Fibroblast of lung (primary cell): Measurements from ENCODE around the gene BOLA1.

Experiments used
- EZH2 ChIP-seq: IDR thresholded peaks from 2 replicates; pipeline ENCODE4 v1.5.1; 2012; ENCODE audit warnings: low read length, control low read depth, mild to moderate bottlenecking; ENCODE audit errors: missing control alignments
- TF ChIP-seq, protein P1 (sequence below), 2 donors: IDR thresholded peaks in 1 of 2; conservative IDR thresholded peaks in 1 of 2; 1 replicate in 1 of 2; 2 replicates in 1 of 2; pipeline ENCODE4 v1.5.1; 2011 to 2012; ENCODE audit warnings: low read length in 2 of 2, control low read depth in 1 of 2, inconsistent platforms in 1 of 2, low read depth in 1 of 2, mild to moderate bottlenecking in 1 of 2

- TF ChIP-seq, protein P1, sequence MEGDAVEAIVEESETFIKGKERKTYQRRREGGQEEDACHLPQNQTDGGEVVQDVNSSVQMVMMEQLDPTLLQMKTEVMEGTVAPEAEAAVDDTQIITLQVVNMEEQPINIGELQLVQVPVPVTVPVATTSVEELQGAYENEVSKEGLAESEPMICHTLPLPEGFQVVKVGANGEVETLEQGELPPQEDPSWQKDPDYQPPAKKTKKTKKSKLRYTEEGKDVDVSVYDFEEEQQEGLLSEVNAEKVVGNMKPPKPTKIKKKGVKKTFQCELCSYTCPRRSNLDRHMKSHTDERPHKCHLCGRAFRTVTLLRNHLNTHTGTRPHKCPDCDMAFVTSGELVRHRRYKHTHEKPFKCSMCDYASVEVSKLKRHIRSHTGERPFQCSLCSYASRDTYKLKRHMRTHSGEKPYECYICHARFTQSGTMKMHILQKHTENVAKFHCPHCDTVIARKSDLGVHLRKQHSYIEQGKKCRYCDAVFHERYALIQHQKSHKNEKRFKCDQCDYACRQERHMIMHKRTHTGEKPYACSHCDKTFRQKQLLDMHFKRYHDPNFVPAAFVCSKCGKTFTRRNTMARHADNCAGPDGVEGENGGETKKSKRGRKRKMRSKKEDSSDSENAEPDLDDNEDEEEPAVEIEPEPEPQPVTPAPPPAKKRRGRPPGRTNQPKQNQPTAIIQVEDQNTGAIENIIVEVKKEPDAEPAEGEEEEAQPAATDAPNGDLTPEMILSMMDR (conservative IDR thresholded peaks at IDR 0.05 in 1 of 2, IDR thresholded peaks at IDR 0.05 in 1 of 2; ENCODE audit: low read depth in 1 of 2, low read length in 2 of 2) = no peak
- TF ChIP-seq EZH2 = no peak
Observed at GRCh38 chr1:149899460-149900284, at the start of gene BOLA1.
